DND-41 (cell line): Measurements from ENCODE around the gene SMIM44.

Experiments
- EZH2 ChIP-seq: IDR thresholded peaks from 3 replicates; pipeline ENCODE4 v1.6.1; 2012; ENCODE audit warnings: borderline replicate concordance, low read depth, mild to moderate bottlenecking, moderate library complexity, low read length, inconsistent platforms; ENCODE audit not compliant: severe bottlenecking
- TF ChIP-seq, protein P1 (sequence below): IDR thresholded peaks from 2 replicates; pipeline ENCODE4 v1.5.1; 2012; ENCODE audit warnings: borderline replicate concordance, low read length, moderate library complexity, mild to moderate bottlenecking; ENCODE audit not compliant: poor library complexity, severe bottlenecking; ENCODE audit errors: extremely low read depth

DNA sequence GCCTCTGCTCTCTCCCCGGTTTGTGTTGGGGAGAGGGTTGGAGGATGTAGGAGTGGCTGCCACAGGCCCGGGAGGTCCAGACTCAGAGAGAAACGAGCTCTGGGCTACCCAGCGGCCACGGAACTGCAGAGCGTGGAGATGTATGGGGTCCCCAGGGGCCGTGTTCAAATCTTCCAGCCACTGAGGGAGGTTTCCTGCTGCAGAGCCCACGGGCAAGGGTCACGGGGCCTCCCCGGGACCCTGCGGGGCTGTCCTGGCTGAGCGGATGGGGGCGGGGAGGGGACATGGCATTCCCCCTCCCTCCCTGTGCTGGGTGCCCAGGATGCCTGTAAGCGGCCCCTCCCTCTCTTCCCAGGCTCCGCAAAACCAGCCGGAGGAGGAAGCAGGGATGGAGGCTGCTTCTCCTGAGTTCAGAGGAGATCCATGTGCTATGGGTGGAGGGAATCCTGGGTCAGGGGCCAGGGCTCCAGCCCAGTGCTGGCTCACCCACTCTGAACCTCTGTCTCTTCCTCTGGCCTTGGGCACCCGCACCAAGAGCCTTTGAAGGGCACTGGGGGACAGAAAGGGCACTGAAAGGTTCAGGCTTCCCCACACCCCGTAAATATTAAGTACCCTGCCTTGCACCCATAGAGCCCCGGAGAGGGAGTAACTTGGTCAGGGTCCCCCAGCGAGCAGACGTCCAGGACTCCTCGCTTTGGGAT, 25.6 kb downstream of the SMIM44 start:
- TF ChIP-seq, protein P1, sequence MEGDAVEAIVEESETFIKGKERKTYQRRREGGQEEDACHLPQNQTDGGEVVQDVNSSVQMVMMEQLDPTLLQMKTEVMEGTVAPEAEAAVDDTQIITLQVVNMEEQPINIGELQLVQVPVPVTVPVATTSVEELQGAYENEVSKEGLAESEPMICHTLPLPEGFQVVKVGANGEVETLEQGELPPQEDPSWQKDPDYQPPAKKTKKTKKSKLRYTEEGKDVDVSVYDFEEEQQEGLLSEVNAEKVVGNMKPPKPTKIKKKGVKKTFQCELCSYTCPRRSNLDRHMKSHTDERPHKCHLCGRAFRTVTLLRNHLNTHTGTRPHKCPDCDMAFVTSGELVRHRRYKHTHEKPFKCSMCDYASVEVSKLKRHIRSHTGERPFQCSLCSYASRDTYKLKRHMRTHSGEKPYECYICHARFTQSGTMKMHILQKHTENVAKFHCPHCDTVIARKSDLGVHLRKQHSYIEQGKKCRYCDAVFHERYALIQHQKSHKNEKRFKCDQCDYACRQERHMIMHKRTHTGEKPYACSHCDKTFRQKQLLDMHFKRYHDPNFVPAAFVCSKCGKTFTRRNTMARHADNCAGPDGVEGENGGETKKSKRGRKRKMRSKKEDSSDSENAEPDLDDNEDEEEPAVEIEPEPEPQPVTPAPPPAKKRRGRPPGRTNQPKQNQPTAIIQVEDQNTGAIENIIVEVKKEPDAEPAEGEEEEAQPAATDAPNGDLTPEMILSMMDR, result no peak
- TF ChIP-seq EZH2, result no peak
